Measurements from ENCODE around the gene FBXO45. TPM values are rescaled to one million over a fixed set of nuclear protein-coding genes. Genes with fewer than 3 reads are reported as not detected.
A peak's percentile ranks its signal among the peaks of the same experiment; 100 is the strongest.
"Not testable (repeated sequence)": the region's sequence is repeated elsewhere in the genome, so short reads cannot be mapped to it uniquely, and the experiment has no call there.

FBXO45 gene
- total RNA-seq, 1 experiment from 2014 or later = 29.2 TPM

GRCh38 chr3:196553551-196553950 is 14.9 kb upstream of the FBXO45 start:
- in situ Hi-C loops (cut with HindIII; ENCODE audit: low sequenced_read_pairs) = no loop called here
- no peak for DNase-seq (ENCODE audit: low spot score)

- in situ Hi-C loops (cut with HindIII; ENCODE audit: low sequenced_read_pairs) = no loop called here
- DNase-seq (ENCODE audit: low spot score) = no peak
Observed at GRCh38 chr3:196554205-196554604, 14.3 kb upstream of the FBXO45 start.

- in situ Hi-C loops (cut with HindIII; ENCODE audit: low sequenced_read_pairs) = no loop called here
- no peak for DNase-seq (ENCODE audit: low spot score)
Observed at GRCh38 chr3:196555295-196555694, 13.2 kb upstream of the FBXO45 start.

GRCh38 chr3:196557236-196557635 is 11.2 kb upstream of the FBXO45 start:
- in situ Hi-C loops (cut with HindIII; ENCODE audit: low sequenced_read_pairs) = no loop called here
- no peak for DNase-seq (ENCODE audit: low spot score)

- DNase-seq (ENCODE audit: low spot score) = no peak
- in situ Hi-C loops (cut with HindIII; ENCODE audit: low sequenced_read_pairs) = no loop called here
Observed at GRCh38 chr3:196558476-196558875, 10.0 kb upstream of the FBXO45 start.

GRCh38 chr3:196559826-196560225 is 8.6 kb upstream of the FBXO45 start:
- in situ Hi-C loops (cut with HindIII; ENCODE audit: low sequenced_read_pairs) = no loop called here

GRCh38 chr3:196563721-196564225 is 4.7 kb upstream of the FBXO45 start:
- in situ Hi-C loops (cut with HindIII; ENCODE audit: low sequenced_read_pairs) = no loop called here
- no peak for DNase-seq (ENCODE audit: low spot score)

More at GRCh38 chr3:196559826-196560225, 8.6 kb upstream of the FBXO45 start:
- DNase-seq (ENCODE audit: low spot score) = no peak

- in situ Hi-C loops (cut with HindIII; ENCODE audit: low sequenced_read_pairs) = no loop called here
- peak; percentile 46 for DNase-seq (ENCODE audit: low spot score)
Observed at GRCh38 chr3:196569003-196569516, 600 bp downstream of the FBXO45 start.

- in situ Hi-C loops (cut with HindIII; ENCODE audit: low sequenced_read_pairs); DNase-seq (ENCODE audit: low spot score): not testable (repeated sequence)
Observed at GRCh38 chr3:196570332-196570731, 1.9 kb downstream of the FBXO45 start.

- in situ Hi-C loops (cut with HindIII; ENCODE audit: low sequenced_read_pairs) = no loop called here
- no peak for DNase-seq (ENCODE audit: low spot score)
Observed at GRCh38 chr3:196572389-196572788, 3.9 kb downstream of the FBXO45 start.

GRCh38 chr3:196585044-196585757 is 16.7 kb downstream of the FBXO45 start:
- DNase-seq (ENCODE audit: low spot score) = no peak
- in situ Hi-C loops (cut with HindIII; ENCODE audit: low sequenced_read_pairs) = no loop called here

- in situ Hi-C loops (cut with HindIII; ENCODE audit: low sequenced_read_pairs) = no loop called here
- DNase-seq (ENCODE audit: low spot score) = no peak
Observed at GRCh38 chr3:196590279-196590678, 21.8 kb downstream of the FBXO45 start.

- in situ Hi-C loops (cut with HindIII; ENCODE audit: low sequenced_read_pairs) = no loop called here
- DNase-seq (ENCODE audit: low spot score) = no peak
Observed at GRCh38 chr3:196596355-196596754, 27.9 kb downstream of the FBXO45 start.

GRCh38 chr3:196597971-196598733 is 29.7 kb downstream of the FBXO45 start:
- DNase-seq (ENCODE audit: low spot score); in situ Hi-C loops (cut with HindIII; ENCODE audit: low sequenced_read_pairs): not testable (repeated sequence)

GRCh38 chr3:196599734-196600128 is 31.3 kb downstream of the FBXO45 start:
- DNase-seq (ENCODE audit: low spot score) = no peak
- in situ Hi-C loops (cut with HindIII; ENCODE audit: low sequenced_read_pairs) = no loop called here

- DNase-seq (ENCODE audit: low spot score) = no peak
- in situ Hi-C loops (cut with HindIII; ENCODE audit: low sequenced_read_pairs) = no loop called here
Observed at GRCh38 chr3:196600359-196600758, 31.9 kb downstream of the FBXO45 start.

- in situ Hi-C loops (cut with HindIII; ENCODE audit: low sequenced_read_pairs) = no loop called here
- DNase-seq (ENCODE audit: low spot score) = no peak
Observed at GRCh38 chr3:196602673-196603072, 34.2 kb downstream of the FBXO45 start.

- DNase-seq (ENCODE audit: low spot score) = peak; percentile 24
- in situ Hi-C loops (cut with HindIII; ENCODE audit: low sequenced_read_pairs) = no loop called here
Observed at GRCh38 chr3:196603683-196604082, 35.2 kb downstream of the FBXO45 start.

- peak; percentile 38 for DNase-seq (ENCODE audit: low spot score)
- in situ Hi-C loops (cut with HindIII; ENCODE audit: low sequenced_read_pairs) = no loop called here
Observed at GRCh38 chr3:196604548-196604947, 36.1 kb downstream of the FBXO45 start.

GRCh38 chr3:196608693-196609092 is 40.2 kb downstream of the FBXO45 start:
- DNase-seq (ENCODE audit: low spot score) = no peak
- in situ Hi-C loops (cut with HindIII; ENCODE audit: low sequenced_read_pairs) = no loop called here
